Cardiac muscle cell (in vitro differentiated cells and primary cell): ENCODE data around the gene BLTP2. TPM values are rescaled to one million over a fixed set of nuclear protein-coding genes. Genes with fewer than 3 reads are reported as not detected.
A peak's percentile ranks its signal among the peaks of the same experiment; 100 is the strongest.

Experiments
- DNase-seq, 2 donors: peaks; one replicate each; pipeline versions ENCODE4 v3.0.0 to v3.0.0-alpha.2; 2010 to 2017; ENCODE audit warnings: low read depth in 1 of 2, low spot score in 1 of 2
- H3K27ac ChIP-seq: fragments of 200-600 bp; sonication (generic); 2 replicates; pipeline ENCODE4 v1.5.1; 2016
- H3K27me3 ChIP-seq: fragments of 200-600 bp; sonication (generic); 2 replicates; pipeline ENCODE4 v1.6.0; 2016; ENCODE audit warnings: control low read depth
- H3K36me3 ChIP-seq: fragments of 200-600 bp; sonication (generic); 2 replicates; pipeline ENCODE4 v1.5.1; 2016; ENCODE audit warnings: control low read depth
- H3K4me1 ChIP-seq: fragments of 200-600 bp; sonication (generic); 2 replicates; pipeline ENCODE4 v1.8.1; 2017; ENCODE audit warnings: low read depth, mild to moderate bottlenecking, mixed run types
- H3K4me3 ChIP-seq: fragments of 200-600 bp; sonication (generic); 2 replicates; pipeline ENCODE4 v1.5.1; 2016; ENCODE audit warnings: mild to moderate bottlenecking
- H3K9me3 ChIP-seq: fragments of 200-600 bp; sonication (generic); 2 replicates; pipeline ENCODE4 v1.5.1; 2017; ENCODE audit warnings: low read depth, mild to moderate bottlenecking, control low read depth
- CTCF ChIP-seq: IDR thresholded peaks from 2 replicates; pipeline ENCODE4 v1.5.1; 2012; ENCODE audit warnings: low read depth, mild to moderate bottlenecking, low read length
- polyA plus RNA-seq: library from polyadenylated mRNA; unstranded; fragments of >200 nt; fragmentation: Nextera tagmentation; extraction: Ambion mirVana; gene quantifications from 2 replicates; pipeline ENCODE4 v1.2.1, GENCODE V29; 2016
- total RNA-seq: library from RNA; depleted of rRNA; stranded (reverse); fragments of >200 nt; gene quantifications from 2 replicates; pipeline ENCODE4 v1.2.3, GENCODE V29; 2016

The BLTP2 gene
- total and polyA plus RNA-seq, 2 experiments from 2014 or later = 49.2 to 67.3 TPM

- no peak for DNase-seq
- peaks cover 95% of the 10 kb centered on the region for H3K36me3 ChIP-seq
- TF ChIP-seq CTCF = no peak
- H3K27me3 ChIP-seq = no peaks in the 10 kb centered on the region
- H3K4me3 ChIP-seq = no peak overlapping the region
- no peaks in the 10 kb centered on the region for H3K4me1 ChIP-seq
- no peak overlapping the region for H3K27ac ChIP-seq
- H3K9me3 ChIP-seq = no peaks in the 10 kb centered on the region
Observed at GRCh38 chr17:28685366-28685765, 40.4 kb upstream of the BLTP2 start.

GRCh38 chr17:28684963-28685362, 40.0 kb upstream of the BLTP2 start:
- H3K27me3 ChIP-seq = no peaks in the 10 kb centered on the region
- TF ChIP-seq CTCF = no peak
- H3K9me3 ChIP-seq = no peaks in the 10 kb centered on the region
- H3K36me3 ChIP-seq = peaks cover 95% of the 10 kb centered on the region
- no peak overlapping the region for H3K4me3 ChIP-seq
- no peak overlapping the region for H3K27ac ChIP-seq
- no peaks in the 10 kb centered on the region for H3K4me1 ChIP-seq
- peak in 1 of 2 donors; percentile 54 for DNase-seq

- TF ChIP-seq CTCF = no peak
- H3K27ac ChIP-seq = no peak overlapping the region
- no peaks in the 10 kb centered on the region for H3K9me3 ChIP-seq
- no peak overlapping the region for H3K4me3 ChIP-seq
- H3K4me1 ChIP-seq = no peaks in the 10 kb centered on the region
- peaks cover 93% of the 10 kb centered on the region for H3K36me3 ChIP-seq
- DNase-seq = no peak
- no peaks in the 10 kb centered on the region for H3K27me3 ChIP-seq
Observed at GRCh38 chr17:28682655-28683054, 37.7 kb upstream of the BLTP2 start.

GRCh38 chr17:28675980-28676379, 31.0 kb upstream of the BLTP2 start:
- Histone ChIP-seq H3K36me3 (peaks cover 89% of the 10 kb centered on the region), H3K9me3 (no peaks in the 10 kb centered on the region), H3K27ac (no peak overlapping the region), H3K27me3 (no peaks in the 10 kb centered on the region), H3K4me3 (no peak overlapping the region), H3K4me1 (no peaks in the 10 kb centered on the region)
- DNase-seq = no peak
- no peak for TF ChIP-seq CTCF

GRCh38 chr17:28675490-28675889, 30.5 kb upstream of the BLTP2 start:
- Histone ChIP-seq H3K36me3 (peaks cover 87% of the 10 kb centered on the region), H3K27ac (no peak overlapping the region), H3K9me3 (no peaks in the 10 kb centered on the region), H3K27me3 (no peaks in the 10 kb centered on the region), H3K4me3 (no peak overlapping the region), H3K4me1 (no peaks in the 10 kb centered on the region)
- no peak for TF ChIP-seq CTCF
- no peak for DNase-seq

- H3K36me3 ChIP-seq = peaks cover 52% of the 10 kb centered on the region
- no peaks in the 10 kb centered on the region for H3K27me3 ChIP-seq
Observed at GRCh38 chr17:28669918-28670317, 25.0 kb upstream of the BLTP2 start.

More at GRCh38 chr17:28669918-28670317, 25.0 kb upstream of the BLTP2 start:
- Histone ChIP-seq H3K4me1 (no peaks in the 10 kb centered on the region), H3K27ac (no peak overlapping the region), H3K9me3 (no peaks in the 10 kb centered on the region), H3K4me3 (no peak overlapping the region)
- no peak for DNase-seq
- TF ChIP-seq CTCF = no peak
